NCI-H524 (cell line): Measurements from ENCODE around the gene ZNF529.
"Not testable (repeated sequence)": the region's sequence is repeated elsewhere in the genome, so short reads cannot be mapped to it uniquely, and the experiment has no call there.

Experiments
- DNase-seq, 2 experiments: peaks; one replicate each; lab custom pipeline; 2025; lab: John Stamatoyannopoulos, UW

The ZNF529 gene

GRCh38 chr19:36573020-36573894 lies at the start of gene ZNF529:
TSS of gene ZNF529 (minus strand) at chr19:36573292. CDS start at chr19:36572346, 946 bp downstream.
- DNase-seq, result peak; percentile 91 to 96

GRCh38 chr19:36605877-36606478 lies 32.9 kb upstream of the ZNF529 start:
- no peak for DNase-seq

GRCh38 chr19:36605101-36605876 lies 32.2 kb upstream of the ZNF529 start, which contains the start of gene ZNF382:
TSS of gene ZNF382 (plus strand) at chr19:36605313. CDS start at chr19:36609915, 4,602 bp downstream.
- DNase-seq, result peak; percentile 77 to 91

GRCh38 chr19:36604656-36605100 lies 31.6 kb upstream of the ZNF529 start:
- DNase-seq, result peak; percentile 63 to 65

- DNase-seq, result not testable (repeated sequence)
These were observed 29.6 kb upstream of the ZNF529 start for GRCh38 chr19:36602681-36603080.

GRCh38 chr19:36579255-36579654 lies 6.2 kb upstream of the ZNF529 start:
- no peak for DNase-seq

- no peak for DNase-seq
These were observed 4.3 kb upstream of the ZNF529 start for GRCh38 chr19:36577271-36577996.

- no peak for DNase-seq
These were observed 1.6 kb upstream of the ZNF529 start for GRCh38 chr19:36574741-36575140.

- DNase-seq, result peak in 1 of 2 experiments; percentile 4
These were observed 1.0 kb upstream of the ZNF529 start for GRCh38 chr19:36573895-36574720.

GRCh38 chr19:36572593-36573019 lies 486 bp downstream of the ZNF529 start:
- DNase-seq, result no peak

- DNase-seq, result no peak
These were observed 8.7 kb downstream of the ZNF529 start for GRCh38 chr19:36564391-36564790.

- no peak for DNase-seq
These were observed 25.9 kb downstream of the ZNF529 start for GRCh38 chr19:36547001-36547732.

GRCh38 chr19:36528921-36529518 lies 44.1 kb downstream of the ZNF529 start:
- DNase-seq, result peak; percentile 25 to 34

GRCh38 chr19:36528194-36528920 lies 44.7 kb downstream of the ZNF529 start, which contains the start of gene ZNF260:
TSS of gene ZNF260 (minus strand) at chr19:36528271. CDS start at chr19:36515238, 13,033 bp downstream.
- DNase-seq, result peak; percentile 95 to 98

- no peak for DNase-seq
These were observed 45.3 kb downstream of the ZNF529 start for GRCh38 chr19:36527873-36528193.

GRCh38 chr19:36527341-36527740 lies 45.8 kb downstream of the ZNF529 start:
- no peak for DNase-seq

GRCh38 chr19:36526581-36526980 lies 46.5 kb downstream of the ZNF529 start:
- no peak for DNase-seq

- no peak for DNase-seq
These were observed 48.5 kb downstream of the ZNF529 start for GRCh38 chr19:36524617-36525016.
